ENCODE results near the gene S100G. TPM values are rescaled to one million over a fixed set of nuclear protein-coding genes. Genes with fewer than 3 reads are reported as not detected.

Gene S100G
- total RNA-seq, 1 donor from 2014 or later = not detected

DNA sequence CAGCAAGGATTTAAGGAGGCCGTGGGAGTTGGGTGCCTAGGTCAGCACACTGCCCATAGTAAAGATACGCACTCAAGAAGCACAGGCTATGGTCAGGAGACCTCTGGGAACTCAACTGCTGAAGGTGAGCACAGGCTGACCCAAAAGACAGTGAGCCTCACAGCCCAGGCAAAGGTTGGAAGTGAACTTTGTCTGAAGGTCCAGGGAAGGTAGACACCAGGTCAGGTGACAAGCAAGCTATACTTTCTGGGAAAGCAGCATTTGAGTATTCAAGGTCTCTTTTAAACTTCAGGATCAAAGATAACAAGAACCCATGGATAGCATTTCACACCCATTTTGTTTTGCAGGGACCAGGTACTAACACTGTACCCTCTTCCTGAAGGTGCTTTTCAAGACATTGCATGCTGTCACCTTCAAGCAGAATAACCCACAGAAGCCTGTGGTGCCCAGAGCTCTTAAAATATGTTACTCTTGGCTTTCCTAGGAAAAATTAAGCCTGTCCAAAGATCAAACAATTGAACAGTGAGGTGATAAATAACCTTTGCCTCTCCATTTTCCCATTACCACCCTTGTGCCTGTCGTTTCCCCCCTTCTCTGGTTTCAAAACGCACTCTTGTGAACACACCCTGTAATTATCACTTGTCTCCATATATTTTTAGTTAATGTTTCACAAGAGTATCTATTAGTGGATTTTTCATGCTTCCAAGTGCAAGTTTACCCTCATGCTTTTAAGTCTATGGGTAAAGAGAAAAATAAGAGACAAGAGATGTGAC is 3.4 kb upstream of the S100G start:
- intact Hi-C loops (cut with micrococcal nuclease) = no loop called here

DNA sequence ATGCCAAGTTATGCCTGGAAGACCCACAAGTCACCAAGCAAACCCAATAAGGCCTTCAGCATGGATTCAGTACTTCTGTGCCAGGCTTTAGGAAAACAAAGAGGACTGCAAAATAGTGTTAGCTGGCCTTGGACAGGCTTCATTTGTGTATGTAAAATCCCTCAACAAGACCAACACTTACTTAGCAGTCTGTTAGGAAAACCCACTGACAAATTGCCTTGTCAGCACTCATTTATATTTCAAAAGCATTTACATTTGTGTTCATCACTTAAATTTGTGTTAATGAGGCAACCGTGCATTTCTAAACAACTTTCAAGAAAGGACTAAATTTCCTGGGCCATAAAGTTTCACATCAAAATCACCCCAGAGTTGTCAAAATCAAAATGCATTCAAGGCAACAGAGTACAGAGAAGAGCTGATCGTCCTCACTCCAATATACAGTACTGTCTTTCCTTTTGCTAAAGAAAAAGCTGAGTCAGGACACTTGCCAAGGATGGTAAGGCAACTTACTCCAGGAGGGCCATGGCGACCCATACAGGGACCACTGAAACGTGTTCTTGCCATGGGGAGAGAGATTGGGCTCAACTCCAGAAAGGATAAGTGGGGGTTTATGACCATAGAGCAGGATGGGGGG is 1.6 kb downstream of the S100G start:
- intact Hi-C loops (cut with micrococcal nuclease) = no loop called here

DNA sequence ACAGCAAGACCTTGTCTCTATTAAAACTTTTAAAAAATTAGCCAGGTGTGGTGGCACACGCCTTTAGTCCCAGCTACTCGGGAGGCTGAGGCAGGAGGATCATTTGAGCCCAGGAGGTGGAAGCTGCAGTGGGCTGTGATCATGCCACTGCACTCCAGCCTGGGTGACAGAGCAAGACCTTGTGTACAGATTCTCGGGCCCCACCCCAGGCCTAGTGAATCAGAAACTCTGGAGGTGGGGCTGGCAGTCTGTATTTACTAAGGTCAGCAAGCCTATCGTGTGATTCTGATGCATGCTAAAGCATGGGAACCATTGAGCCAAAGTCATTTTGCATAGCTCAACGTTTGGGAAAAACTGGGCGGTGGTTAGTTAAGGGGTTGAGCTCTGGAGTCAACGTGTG is 3.5 kb downstream of the S100G start:
- intact Hi-C loops (cut with micrococcal nuclease) = no loop called here

DNA sequence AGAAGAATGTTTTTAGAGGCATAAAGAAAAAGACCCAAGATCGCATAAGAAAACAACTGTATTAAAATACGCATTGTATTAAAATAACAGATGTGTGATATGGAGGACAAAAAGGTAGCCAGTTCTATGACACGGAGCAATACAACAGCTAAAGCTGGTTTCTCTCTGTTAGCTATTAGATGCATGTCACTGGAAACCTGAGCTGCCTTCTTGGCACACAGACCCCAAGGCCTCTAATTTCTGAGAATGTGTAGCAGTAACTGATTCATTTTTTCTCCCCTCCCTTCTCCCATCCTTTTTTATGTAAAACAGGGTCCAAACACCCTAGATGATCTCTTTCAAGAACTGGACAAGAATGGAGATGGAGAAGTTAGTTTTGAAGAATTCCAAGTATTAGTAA is 4.1 kb downstream of the S100G start:
- intact Hi-C loops (cut with micrococcal nuclease) = no loop called here

DNA sequence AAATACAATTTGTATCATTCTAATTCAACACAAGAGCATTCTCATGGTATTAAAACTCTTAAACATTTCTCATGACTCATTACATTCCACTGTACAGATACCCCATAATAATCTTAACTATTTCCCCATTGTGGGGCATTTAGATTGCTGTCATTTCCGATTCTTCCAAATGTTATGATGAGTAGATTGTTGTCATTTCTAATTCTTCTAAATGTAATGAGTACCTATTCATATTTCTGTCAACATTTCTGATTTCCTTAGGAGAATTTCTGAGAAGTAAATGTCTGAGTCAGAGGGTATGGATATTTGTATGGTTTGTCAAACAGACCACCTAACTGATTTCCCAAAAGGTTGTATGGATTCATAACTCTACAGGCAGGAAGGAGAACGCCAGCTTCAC is 8.3 kb downstream of the S100G start:
- intact Hi-C loops (cut with micrococcal nuclease) = no loop called here

DNA sequence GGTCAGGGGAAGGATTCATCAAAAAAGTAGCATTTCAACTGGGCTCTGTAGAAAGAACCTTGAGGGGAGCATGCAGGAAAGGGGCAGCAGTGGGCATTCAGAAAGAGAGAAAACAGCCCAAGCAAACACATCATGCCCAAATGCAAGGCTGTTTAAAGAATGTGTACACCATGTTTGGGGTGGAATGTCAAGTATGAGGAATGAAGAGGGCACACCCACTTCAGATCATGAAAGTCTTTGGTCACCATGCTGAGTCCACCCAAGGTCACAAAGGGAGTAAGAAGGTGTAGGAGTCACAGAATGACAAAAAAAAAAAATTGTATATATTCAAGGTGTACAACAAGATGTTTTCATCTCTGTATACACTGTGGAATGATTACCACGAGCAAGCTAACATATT is 9.4 kb downstream of the S100G start:
- intact Hi-C loops (cut with micrococcal nuclease) = no loop called here

DNA sequence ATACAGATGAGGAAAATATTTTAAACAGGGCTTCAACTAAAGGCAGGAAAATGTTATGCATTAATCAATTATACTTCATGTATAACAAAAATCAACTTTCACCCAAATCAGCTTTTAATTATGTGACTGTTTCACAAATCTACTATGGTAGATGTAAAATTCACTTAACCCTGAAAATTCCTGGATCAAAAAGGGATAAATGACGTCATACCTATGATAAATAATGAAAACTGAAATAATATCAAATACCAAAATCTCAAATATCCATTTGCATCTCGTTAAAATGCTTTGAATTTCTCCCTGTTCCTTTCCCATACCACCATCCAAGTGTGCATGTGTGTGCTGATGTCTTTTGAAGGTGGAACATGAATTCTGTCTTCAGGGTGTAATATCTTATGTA is 11.5 kb downstream of the S100G start:
- intact Hi-C loops (cut with micrococcal nuclease) = no loop called here

DNA sequence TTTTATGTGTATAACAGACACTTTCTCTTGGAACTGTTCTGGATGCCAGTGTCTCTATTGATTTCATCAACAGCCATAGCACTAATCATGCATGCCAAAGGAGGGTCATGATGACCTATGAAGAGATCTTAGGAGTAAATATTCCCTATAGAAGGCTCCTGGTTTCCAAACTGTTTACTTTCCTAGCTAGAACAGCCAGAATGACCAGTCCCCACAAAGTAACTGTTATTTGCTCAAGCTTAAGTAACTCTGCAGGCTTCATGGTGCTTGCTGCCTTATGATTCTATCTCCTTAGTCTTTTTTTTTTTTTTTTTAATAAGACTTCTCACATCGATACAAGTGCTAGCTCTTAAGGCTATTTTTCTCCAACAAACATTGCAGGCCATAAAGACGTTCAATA is 12.4 kb downstream of the S100G start:
- intact Hi-C loops (cut with micrococcal nuclease) = no loop called here

DNA sequence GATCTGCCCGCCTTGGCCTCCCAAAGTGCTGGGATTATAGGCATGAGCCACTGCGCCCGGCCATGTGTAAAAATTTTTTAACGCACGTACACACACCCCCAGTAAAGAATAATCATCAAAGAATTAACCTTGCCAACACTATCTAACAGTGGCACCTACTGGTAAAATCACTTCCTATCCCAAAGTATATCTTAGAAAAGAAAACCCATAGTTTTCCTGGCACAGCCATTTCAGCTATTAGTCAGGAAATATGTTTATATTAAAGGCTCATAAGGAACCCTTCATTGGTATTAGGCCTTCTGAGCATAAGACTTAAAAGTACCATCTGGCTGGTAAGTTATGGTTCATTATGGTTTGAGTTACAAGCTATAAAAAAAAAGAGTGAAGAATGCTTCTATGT is 14.1 kb downstream of the S100G start:
- intact Hi-C loops (cut with micrococcal nuclease) = no loop called here

DNA sequence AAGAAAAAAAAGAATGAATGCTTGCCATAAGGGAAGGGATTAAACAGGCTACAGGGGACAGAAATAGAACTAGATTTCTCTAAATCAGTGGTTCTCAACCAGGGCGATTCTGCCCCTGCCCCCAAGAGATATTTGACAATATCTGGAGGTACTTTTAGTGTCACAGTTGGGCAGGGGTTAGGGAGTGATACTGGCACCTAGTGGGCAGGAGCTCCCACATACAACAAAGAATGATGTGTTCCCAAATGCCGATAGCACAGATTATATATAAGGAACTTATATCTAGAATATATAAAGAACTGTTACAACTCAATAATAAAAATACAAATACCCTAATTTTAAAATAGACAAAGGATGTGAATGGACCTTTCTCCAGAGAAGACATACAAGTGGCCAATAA is 14.7 kb downstream of the S100G start:
- intact Hi-C loops (cut with micrococcal nuclease) = no loop called here

DNA sequence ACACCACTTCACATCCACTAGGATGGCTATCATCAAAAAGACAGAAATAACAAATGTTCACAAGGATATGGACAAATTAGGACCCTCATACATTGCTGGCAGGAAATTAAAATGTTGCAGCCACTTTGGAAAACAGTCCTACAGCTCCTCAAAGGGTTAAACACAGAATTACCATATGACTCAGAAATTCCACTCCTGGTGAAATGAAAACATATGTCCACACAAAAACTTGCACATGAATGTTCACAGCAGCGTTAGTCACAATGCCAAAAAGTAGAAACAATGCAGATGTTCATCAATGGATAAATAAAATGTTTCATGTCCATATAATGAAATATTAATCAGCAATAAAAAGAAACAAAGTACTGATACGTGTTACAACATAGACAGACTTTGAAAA is 15.1 kb downstream of the S100G start:
- intact Hi-C loops (cut with micrococcal nuclease) = no loop called here

DNA sequence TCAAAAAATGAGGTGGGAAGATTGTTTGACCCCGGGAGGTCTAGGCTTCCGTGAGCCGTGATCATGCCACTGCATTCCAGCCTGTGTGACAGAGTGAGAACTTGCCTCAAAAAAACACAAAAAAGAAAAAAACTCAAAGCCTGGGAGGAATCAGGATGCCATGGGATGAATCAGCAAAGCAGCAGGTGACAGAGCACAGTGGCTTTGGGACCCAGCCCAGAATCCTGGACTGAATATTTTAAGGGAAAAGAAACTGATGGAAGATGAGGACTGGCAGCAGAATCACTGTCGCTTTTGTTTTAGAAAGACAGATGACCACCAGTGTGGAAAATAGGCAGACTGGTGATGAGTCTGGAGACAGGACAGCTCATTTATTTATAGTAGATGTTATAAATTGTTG is 16.6 kb downstream of the S100G start:
- intact Hi-C loops (cut with micrococcal nuclease) = no loop called here

DNA sequence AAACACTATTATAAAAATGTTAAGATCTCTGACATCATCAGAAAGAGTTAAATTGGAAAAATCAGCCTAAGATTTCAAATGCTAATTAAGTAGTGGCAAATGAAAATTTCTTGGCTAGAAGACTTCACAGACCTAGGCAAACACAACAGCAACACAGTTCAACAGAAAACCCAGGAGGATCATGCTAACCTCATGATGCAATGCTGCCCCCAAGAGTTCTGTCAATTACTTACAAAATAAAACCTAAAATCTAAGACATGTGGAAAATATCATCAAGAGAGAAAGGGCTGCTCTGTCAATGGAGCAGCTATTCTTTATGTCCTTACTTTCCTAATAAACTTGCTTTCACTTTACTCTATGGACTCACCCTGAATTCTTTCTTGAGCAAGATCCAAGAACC is 21.0 kb downstream of the S100G start:
- intact Hi-C loops (cut with micrococcal nuclease) = loop anchor here (1.0 to 10.0 kb wide), 6 partner anchors 226 to 984 kb away; partner anchors contain the start of gene GRPR

DNA sequence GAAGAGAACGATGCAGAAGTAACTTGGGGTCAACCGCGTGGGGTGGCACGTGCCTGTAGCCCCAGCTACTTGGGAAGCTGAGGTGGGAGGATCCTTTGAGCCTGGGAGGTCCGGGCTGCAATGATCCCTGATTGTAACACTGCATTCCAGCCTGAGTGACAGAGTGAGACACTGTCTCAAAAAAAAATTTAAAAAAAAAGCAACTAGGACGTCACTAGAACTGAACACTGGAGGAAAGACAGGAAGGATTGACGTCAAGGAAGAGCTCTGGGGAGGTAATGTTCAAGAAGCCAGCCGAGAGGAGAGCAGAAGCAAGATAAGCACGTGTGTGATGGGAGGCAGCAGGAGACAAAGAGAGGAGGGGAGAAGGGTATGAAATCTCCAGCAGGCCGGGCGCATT is 28.7 kb downstream of the S100G start:
- intact Hi-C loops (cut with micrococcal nuclease) = loop anchor here (10.0 kb wide), 1 partner anchor 404 kb away; no protein-coding TSS in a partner anchor

DNA sequence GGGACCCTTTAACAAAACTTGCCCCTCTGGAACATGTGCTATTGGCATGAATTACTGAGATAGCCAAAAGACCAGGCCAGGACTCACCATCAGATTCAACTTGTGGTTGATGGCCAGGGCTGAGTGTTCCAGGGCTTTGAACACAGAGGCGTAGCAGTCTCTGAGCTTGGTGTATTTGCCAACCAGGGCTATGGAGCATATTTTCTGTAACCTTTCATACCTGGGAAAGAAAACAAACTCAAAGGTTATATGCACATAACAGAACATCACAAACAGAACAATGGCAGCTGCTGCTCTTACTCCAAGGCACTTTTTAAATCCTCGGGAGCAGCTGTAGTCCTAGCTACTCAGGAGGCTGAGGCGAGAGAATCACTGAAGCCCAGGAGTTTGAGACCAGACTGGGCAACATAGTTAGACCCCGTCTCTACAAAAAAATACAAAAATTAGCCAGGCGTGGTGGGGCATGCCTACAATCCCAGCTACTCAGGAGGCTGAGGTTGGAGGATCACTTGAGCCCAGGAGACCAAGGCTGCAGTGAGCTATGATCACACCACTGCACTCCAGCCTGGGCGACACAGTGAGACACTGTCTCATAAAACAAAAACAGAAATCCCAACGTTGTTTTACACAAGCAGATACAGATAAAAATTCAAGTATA is 33.2 kb downstream of the S100G start:
- intact Hi-C loops (cut with micrococcal nuclease) = no loop called here

DNA sequence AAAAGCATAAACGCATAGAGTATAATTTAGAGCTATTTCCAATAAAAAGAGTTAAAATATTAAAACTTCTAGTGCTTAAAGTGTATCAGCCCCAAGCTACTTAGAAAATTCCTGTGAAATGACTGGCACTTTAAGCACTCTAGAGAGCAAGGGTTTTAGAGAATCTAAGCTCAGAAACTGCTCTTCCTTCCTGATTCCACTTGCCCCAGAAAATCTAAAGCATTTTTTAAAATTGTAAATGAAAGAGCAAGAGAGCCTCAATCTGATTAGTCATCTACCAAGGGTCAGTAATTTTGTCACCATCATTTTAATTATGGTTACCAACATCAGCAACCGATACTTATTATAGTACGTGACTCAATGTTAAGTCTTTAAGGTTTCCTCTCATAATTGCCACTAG is 37.6 kb downstream of the S100G start:
- intact Hi-C loops (cut with micrococcal nuclease) = no loop called here

DNA sequence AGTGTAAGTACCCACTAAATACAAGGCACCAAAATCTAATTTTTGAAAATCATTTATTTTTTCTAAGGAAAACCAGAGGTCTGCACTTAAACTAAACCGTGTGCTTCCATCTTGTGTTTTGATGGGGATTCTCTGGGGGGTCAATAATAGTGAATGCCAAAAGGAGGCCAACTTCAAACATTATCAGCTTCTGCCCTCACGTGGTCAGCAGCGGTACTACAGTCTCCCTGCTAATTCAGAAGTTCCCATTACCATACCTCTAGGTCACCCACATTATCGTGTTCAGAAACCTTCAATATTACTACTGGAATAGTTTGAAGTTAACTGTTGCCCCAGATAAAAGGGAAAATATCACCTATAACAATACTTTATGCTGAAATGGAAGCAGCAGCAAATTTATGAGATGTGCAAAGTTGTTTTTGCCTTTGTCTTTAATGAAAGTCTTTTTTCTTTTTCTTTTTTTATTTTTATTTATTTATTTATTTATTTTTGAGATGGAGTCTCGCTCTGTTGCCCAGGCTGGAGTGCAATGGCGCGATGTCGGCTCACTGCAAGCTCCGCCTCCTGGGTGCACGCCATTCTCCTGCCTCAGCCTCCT is 45.2 kb downstream of the S100G start:
- intact Hi-C loops (cut with micrococcal nuclease) = loop anchor here (1.0 to 10.0 kb wide), 9 partner anchors 17 to 1224 kb away; partner anchors contain the start of genes AP1S2, CTPS2, GRPR and PIR

DNA sequence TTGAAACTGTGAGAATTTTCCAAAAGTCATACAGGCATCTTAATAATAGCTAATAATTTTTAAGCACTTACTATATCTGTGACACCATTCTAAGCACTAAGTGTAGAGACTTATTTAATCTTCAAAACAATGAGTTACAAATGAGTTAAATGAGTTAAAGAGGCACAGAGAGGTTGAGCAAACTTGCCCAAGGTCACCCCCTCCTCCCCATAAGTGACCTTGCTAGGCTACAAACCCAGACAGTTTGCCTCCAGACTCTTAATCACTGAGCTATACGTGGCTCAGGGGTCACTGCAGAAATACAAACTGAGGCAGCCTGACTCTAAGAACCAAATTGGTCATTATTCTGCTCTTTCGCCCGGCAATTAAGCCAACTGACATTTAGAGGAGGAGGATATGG is 47.0 kb downstream of the S100G start:
- intact Hi-C loops (cut with micrococcal nuclease) = loop anchor here (10.0 kb wide), 1 partner anchor 1202 kb away; the partner anchor contains the start of gene PIR

DNA sequence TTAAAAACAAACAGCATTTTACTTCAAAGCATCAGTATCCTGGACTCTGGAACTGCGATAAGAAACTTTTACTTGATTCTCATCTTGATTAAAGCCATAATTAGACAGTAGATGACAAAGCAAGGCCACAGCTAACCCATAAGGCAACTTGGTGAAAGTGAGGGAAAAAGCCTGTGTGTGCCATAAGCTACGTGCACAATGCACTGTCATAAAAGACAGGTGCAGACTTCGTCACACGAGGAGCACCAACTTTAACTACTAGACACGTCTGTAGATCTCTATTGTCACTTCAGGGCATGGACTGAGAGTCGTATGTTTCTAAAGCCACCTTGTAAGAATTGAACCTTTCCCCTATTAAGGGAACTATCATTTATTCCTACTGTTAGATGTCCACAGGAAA is 49.4 kb downstream of the S100G start:
- intact Hi-C loops (cut with micrococcal nuclease) = loop anchor here (10.0 kb wide), 1 partner anchor 1205 kb away; the partner anchor contains the start of gene PIR

DNA sequence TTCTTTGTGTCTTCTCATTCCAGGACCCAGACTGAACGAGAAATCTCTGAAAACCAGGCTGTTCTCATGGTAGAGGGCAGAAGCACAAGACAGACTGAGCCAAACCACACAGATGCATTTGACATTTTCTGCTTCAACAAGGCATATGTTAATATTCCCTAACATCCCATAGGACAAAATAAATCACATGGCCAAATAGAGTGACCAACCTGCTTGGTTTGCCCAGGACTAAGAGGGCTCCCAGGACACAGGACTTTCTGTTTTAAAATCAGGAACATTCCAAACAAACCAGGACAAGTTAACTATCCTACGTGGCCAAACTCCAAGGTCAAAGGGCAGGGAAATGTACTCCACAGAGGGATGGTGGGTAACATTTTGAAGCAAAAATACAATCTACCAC is 50.8 kb downstream of the S100G start:
- intact Hi-C loops (cut with micrococcal nuclease) = no loop called here

DNA sequence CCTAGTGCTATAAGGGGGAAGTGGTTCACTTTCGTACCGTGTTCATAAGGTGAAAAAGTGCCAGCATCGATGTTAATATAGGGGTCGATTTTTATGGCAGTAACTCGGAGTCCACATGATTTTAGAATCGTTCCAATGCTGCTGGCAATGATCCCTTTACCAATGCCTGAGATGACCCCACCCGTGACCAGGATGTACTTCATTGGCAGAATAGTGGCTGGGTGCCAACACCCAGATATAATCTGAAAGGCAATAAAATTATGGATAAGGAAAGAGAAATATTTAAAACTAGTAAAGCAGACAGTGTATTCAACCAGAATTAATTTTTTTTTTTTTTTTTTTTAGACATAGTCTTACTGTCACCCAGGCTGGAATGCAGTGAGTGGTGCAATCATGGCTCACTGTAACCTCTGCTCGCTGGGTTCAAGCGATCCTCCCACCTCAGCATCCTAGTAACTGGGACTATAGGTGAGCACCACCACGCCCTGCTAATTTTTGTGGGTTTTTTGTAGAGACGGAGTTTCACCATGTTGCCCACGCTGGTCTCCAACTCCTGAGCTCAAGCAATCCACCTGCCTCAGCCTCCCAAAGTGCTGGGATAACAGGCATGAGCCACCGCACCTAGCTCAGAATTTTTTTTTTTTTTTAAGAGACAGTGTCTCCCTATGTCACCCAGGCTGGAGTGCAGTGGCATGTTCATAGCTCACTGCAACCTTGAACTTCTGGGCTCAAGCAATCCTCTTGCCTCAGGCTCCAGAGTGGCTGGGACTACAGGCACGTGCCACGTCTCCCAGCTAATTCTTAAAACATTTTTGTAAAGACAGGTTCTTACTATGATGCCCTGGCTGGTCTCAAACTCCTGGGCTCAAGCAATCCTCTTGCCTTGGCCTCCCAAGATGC is 53.0 kb downstream of the S100G start:
- intact Hi-C loops (cut with micrococcal nuclease) = no loop called here

Data from T-helper 1 cell treated with Interleukin-12 subunit alpha and Interleukin-12 subunit beta and Interleukin-4 antibody, amounts not matched to agents 30 ng/mL and 1 ng/mL, for 36 hours (primary cell).